Chondrocyte (in vitro differentiated cells): ENCODE data around the gene ELOVL2. TPM values are rescaled to one million over a fixed set of nuclear protein-coding genes. Genes with fewer than 3 reads are reported as not detected.

Source experiments
- DNase-seq: peaks from one replicate; pipeline ENCODE4 v3.0.0; 2021; ENCODE audit warnings: mixed read lengths, low spot score
- H3K27ac Mint-ChIP-seq: one replicate; pipeline ENCODE4 v1.8.0; 2021; ENCODE audit warnings: mild to moderate bottlenecking, moderate library complexity, mixed read lengths; ENCODE audit not compliant: unreplicated experiment
- H3K27me3 Mint-ChIP-seq: 2 replicates; pipeline ENCODE4 v1.8.0; 2021; ENCODE audit warnings: low read depth, mixed read lengths
- H3K36me3 Mint-ChIP-seq: 2 replicates; pipeline ENCODE4 v1.8.0; 2021; ENCODE audit warnings: low read depth, mixed read lengths
- H3K4me1 Mint-ChIP-seq: 2 replicates; pipeline ENCODE4 v1.8.0; 2021; ENCODE audit warnings: low read depth, mild to moderate bottlenecking, mixed read lengths
- H3K4me3 Mint-ChIP-seq: one replicate; pipeline ENCODE4 v1.8.0; 2021; ENCODE audit warnings: mild to moderate bottlenecking, moderate library complexity, mixed read lengths; ENCODE audit not compliant: unreplicated experiment
- H3K9me3 Mint-ChIP-seq: 2 replicates; pipeline ENCODE4 v1.8.0; 2021; ENCODE audit warnings: low read depth, mixed read lengths
- total RNA-seq: library from RNA; stranded (reverse); gene quantifications from 3 replicates; pipeline ENCODE4 v1.2.1, GENCODE V29; 2021
- TF ChIP-seq, protein P1 (sequence below): fragments of 200-600 bp; sonication (generic); IDR thresholded peaks from 2 replicates; pipeline ENCODE4 v1.5.0; 2021; ENCODE audit warnings: antibody characterized with exemption, mild to moderate bottlenecking, moderate library complexity

The ELOVL2 gene
- total RNA-seq, 1 donor from 2014 or later, result 18.2 TPM

DNA sequence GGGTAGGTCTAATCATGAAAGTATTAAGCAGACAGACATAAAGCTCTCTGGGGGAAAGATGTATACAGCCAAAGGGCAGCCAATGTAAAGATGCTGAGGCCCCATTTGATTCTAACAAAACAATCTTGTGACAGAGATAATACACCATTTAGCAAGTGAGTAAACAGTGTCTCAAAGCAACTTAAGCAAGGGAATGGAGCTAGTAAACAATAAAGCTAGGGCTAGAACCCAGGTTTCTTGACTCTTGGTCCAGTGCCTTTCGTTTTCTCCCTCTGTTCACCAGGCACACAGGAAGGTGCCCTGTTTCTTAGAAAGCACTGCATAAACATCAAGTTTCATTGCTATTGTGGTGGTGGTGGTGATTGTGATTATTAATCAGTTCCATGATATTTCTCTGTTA is 5.1 kb downstream of the ELOVL2 start:
- Mint-ChIP-seq H3K9me3 (no peaks in the 10 kb centered on the region), H3K27ac (no peak overlapping the region), H3K36me3 (no peaks in the 10 kb centered on the region), H3K27me3 (no peaks in the 10 kb centered on the region), H3K4me1 (peaks cover 37% of the 10 kb centered on the region), H3K4me3 (no peak overlapping the region)
- no peak for DNase-seq
- TF ChIP-seq, protein P1, sequence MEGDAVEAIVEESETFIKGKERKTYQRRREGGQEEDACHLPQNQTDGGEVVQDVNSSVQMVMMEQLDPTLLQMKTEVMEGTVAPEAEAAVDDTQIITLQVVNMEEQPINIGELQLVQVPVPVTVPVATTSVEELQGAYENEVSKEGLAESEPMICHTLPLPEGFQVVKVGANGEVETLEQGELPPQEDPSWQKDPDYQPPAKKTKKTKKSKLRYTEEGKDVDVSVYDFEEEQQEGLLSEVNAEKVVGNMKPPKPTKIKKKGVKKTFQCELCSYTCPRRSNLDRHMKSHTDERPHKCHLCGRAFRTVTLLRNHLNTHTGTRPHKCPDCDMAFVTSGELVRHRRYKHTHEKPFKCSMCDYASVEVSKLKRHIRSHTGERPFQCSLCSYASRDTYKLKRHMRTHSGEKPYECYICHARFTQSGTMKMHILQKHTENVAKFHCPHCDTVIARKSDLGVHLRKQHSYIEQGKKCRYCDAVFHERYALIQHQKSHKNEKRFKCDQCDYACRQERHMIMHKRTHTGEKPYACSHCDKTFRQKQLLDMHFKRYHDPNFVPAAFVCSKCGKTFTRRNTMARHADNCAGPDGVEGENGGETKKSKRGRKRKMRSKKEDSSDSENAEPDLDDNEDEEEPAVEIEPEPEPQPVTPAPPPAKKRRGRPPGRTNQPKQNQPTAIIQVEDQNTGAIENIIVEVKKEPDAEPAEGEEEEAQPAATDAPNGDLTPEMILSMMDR, result no peak

DNA sequence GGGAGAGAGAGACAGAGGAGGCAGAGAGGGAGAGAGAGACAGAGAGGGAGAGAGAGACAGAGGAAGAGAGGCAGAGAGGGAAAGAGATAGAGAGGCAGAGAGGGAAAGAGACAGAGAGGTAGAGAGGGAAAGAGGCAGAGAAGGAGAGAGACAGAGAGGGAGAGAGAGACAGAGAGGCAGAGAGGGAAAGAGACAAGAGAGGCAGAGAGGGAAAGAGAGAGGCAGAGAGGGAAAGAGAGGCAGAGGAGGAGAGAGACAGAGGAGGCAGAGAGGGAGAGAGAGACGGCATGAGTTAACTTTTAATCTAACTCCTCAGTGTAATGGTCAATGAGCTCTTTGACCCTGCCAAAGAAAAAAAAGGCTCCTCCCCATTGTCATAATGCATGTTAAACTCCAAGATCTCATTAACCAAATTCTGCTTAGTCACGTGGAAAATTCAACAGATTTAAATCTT is 7.1 kb downstream of the ELOVL2 start:
- no peak for DNase-seq
- Mint-ChIP-seq H3K9me3 (no peaks in the 10 kb centered on the region), H3K4me3 (no peak overlapping the region), H3K27me3 (no peaks in the 10 kb centered on the region), H3K4me1 (peaks cover 29% of the 10 kb centered on the region), H3K27ac (no peak overlapping the region), H3K36me3 (no peaks in the 10 kb centered on the region)
- TF ChIP-seq, protein P1, result no peak

DNA sequence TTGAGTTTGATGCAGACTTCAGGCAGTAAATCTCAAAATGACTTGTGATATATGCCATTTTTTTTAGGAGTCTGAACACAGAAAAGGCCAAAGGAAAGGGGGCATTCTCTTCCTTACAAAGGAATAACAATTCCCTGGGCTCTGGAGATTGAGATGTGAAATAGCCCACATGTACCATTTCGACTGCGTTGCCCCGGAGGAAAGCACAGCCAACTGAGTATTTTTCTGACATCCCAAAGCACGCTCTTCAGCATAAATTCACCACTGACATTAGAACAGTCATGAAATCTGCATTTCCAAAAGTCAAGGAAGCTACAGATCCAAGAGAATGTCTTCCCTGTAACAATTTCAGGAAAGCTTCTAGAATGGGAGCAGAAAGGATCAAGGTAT is 7.8 kb downstream of the ELOVL2 start:
- Mint-ChIP-seq H3K27ac (no peak overlapping the region), H3K4me3 (no peak overlapping the region), H3K9me3 (no peaks in the 10 kb centered on the region), H3K27me3 (no peaks in the 10 kb centered on the region), H3K36me3 (no peaks in the 10 kb centered on the region), H3K4me1 (peaks cover 28% of the 10 kb centered on the region)
- no peak for DNase-seq
- TF ChIP-seq, protein P1, result no peak

DNA sequence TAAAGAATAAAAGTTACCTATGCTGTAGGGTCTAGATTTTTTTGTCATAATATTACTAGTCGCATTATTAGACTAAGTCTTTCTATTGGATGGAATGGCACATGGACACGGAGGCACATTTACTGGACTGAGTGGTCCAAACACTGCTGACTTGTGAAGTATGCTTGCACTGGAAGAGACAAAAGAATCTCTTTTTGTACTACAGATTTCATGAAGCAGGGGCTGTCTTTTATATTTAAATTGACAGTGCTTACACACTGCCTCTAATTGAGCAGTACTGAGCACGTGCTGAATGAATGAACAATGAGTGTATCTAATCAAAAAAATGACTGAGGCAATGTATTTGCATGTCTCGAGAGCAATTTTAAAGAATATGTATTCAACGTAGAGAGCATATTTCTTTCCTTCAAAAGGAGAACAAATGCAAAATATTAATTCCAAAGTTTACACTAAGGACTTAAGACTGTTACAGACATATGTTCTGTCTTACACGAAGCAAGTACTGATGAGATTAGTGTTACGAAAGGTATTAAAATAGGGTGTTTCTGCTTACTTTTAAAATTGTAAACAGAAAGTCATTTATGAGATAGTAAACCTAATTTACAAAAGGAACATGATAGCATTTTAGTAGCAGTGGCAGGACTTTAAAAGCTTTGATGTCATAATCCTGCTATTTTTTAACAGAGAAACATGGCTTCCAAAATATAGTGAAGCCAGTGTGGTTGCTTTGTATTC is 8.3 kb downstream of the ELOVL2 start:
- Mint-ChIP-seq H3K4me3 (no peak overlapping the region), H3K4me1 (peaks cover 28% of the 10 kb centered on the region), H3K27ac (no peak overlapping the region), H3K36me3 (no peaks in the 10 kb centered on the region), H3K27me3 (no peaks in the 10 kb centered on the region), H3K9me3 (no peaks in the 10 kb centered on the region)
- DNase-seq, result no peak
- TF ChIP-seq, protein P1, result no peak

DNA sequence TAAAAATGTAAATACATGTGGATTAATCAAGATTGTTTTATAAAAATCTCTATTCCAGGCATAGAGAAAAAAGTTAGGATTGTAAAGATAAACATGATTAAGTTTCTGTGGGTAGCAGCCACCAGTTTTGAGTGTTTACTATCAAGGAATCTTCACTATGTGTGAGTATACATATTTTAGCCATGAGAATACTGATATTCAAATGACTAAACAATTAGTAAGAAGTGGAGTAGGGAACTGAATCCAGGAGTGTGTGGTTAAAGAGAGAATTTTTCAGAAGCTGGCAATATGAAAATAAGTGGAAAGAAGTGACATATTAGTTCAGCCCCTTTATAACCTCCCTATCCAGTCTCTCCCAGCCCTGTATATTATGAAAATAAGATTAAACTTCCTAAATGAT is 10.3 kb downstream of the ELOVL2 start:
- TF ChIP-seq, protein P1, result no peak
- H3K36me3 Mint-ChIP-seq, result no peaks in the 10 kb centered on the region
- H3K9me3 Mint-ChIP-seq, result no peaks in the 10 kb centered on the region
- H3K4me1 Mint-ChIP-seq, result peaks cover 11% of the 10 kb centered on the region
- H3K27me3 Mint-ChIP-seq, result no peaks in the 10 kb centered on the region
- H3K4me3 Mint-ChIP-seq, result no peak overlapping the region
- H3K27ac Mint-ChIP-seq, result peak overlapping the region; percentile 54
- no peak for DNase-seq
